Left lung (tissue), 10 donors: ENCODE results near the gene VSIG8. TPM values are rescaled to one million over a fixed set of nuclear protein-coding genes. Genes with fewer than 3 reads are reported as not detected.

Experiments
- ATAC-seq: fragments of 200-7000 bp; cut with Tn5 transposase; one replicate; pipeline ENCODE4 v1.9.1; 2020; ENCODE audit warnings: moderate library complexity
- DNase-seq, 4 donors: peaks; one replicate each; pipeline ENCODE4 v3.0.0-alpha.2; 2013 to 2020
- H3K27ac ChIP-seq, 2 donors: fragments of 200-600 bp; sonication (generic) in 1 of 2; one replicate each; pipeline versions ENCODE4 v1.5.0 to v1.8.0; 2020 to 2021
- H3K27me3 ChIP-seq, 2 donors: fragments of 200-600 bp; sonication (generic) in 1 of 2; one replicate each; pipeline versions ENCODE4 v1.5.0 to v1.8.0; 2020 to 2021
- H3K36me3 ChIP-seq, 2 donors: fragments of 200-600 bp; sonication (generic) in 1 of 2; one replicate each; pipeline versions ENCODE4 v1.5.0 to v1.8.0; 2020 to 2021
- H3K4me1 ChIP-seq, 2 donors: fragments of 200-600 bp; one replicate each; pipeline ENCODE4 v1.8.0; 2021
- H3K4me3 ChIP-seq, 2 donors: fragments of 200-600 bp; sonication (generic) in 1 of 2; one replicate each; pipeline versions ENCODE4 v1.5.0 to v1.8.0; 2020 to 2021; ENCODE audit warnings: mild to moderate bottlenecking in 1 of 2
- H3K9me3 ChIP-seq, 2 donors: fragments of 200-600 bp; sonication (generic) in 1 of 2; one replicate each; pipeline versions ENCODE4 v1.5.0 to v1.8.0; 2020 to 2021
- CTCF ChIP-seq, 2 donors: fragments of 200-600 bp; sonication (generic) in 1 of 2; IDR thresholded peaks; one replicate each; pipeline versions ENCODE4 v1.5.0 to v1.8.0; 2021; ENCODE audit warnings: antibody characterized with exemption in 2 of 2
- intact Hi-C, 2 donors: fragments of 100-400 bp; cut with DNase I; formaldehyde crosslinking; loops; one replicate each; pipeline versions ENCODE4 v1.11.2 to v1.14.2; 2022
- polyA plus RNA-seq, 6 donors: library from polyadenylated mRNA; unstranded; fragments of 120-200 nt; gene quantifications; one replicate each; pipeline ENCODE4 v1.2.1, GENCODE V29; 2013; ENCODE audit not compliant: insufficient read length in 6 of 6
- total RNA-seq, 2 donors: library from RNA; stranded (reverse); fragmentation: NEBNext Ultra II Directional; extraction: Animal tissue kit (Norgen Biotek cat#: 25700); gene quantifications; one replicate each; pipeline ENCODE4 v1.2.1, GENCODE V29; 2021
- donor health status: DM: no; HTN: yes; CAD: no.
- donor health status: DM: no; HTN: no; CAD: no.

Gene VSIG8
- total and polyA plus RNA-seq, 8 donors = 0.10 to 0.14 TPM; not detected in 6

GRCh38 chr1:159859767-159860322 lies 2.6 kb downstream of the VSIG8 start:
- H3K4me1 ChIP-seq = peaks cover 0 to 9% of the 10 kb centered on the region in 2 donors
- H3K27me3 ChIP-seq = no peaks in the 10 kb centered on the region
- ATAC-seq (no peak), DNase-seq (no peak)
- no peak overlapping the region for H3K4me3 ChIP-seq
- intact Hi-C loops = no loop called here
- no peaks in the 10 kb centered on the region for H3K36me3 ChIP-seq
- TF ChIP-seq CTCF (IDR thresholded peaks at IDR 0.05) = no peak
- no peaks in the 10 kb centered on the region for H3K9me3 ChIP-seq
- H3K27ac ChIP-seq = no peak overlapping the region

- Histone ChIP-seq H3K27ac (no peak overlapping the region), H3K36me3 (no peaks in the 10 kb centered on the region), H3K4me3 (no peak overlapping the region), H3K9me3 (no peaks in the 10 kb centered on the region), H3K4me1 (peaks cover 0 to 25% of the 10 kb centered on the region in 2 donors), H3K27me3 (no peaks in the 10 kb centered on the region)
- intact Hi-C loops = no loop called here
- no peak for TF ChIP-seq CTCF (IDR thresholded peaks at IDR 0.05)
- no peak for ATAC-seq
- DNase-seq = no peak
These were observed 4.6 kb downstream of the VSIG8 start for GRCh38 chr1:159857889-159858288.

- Histone ChIP-seq H3K4me3 (no peak overlapping the region), H3K4me1 (peaks cover 0 to 25% of the 10 kb centered on the region in 2 donors), H3K27me3 (no peaks in the 10 kb centered on the region), H3K9me3 (no peaks in the 10 kb centered on the region), H3K36me3 (no peaks in the 10 kb centered on the region), H3K27ac (no peak overlapping the region)
- DNase-seq (no peak), ATAC-seq (no peak)
- intact Hi-C loops = no loop called here
- TF ChIP-seq CTCF (IDR thresholded peaks at IDR 0.05) = no peak
These were observed 5.9 kb downstream of the VSIG8 start for GRCh38 chr1:159856576-159856975.

- H3K9me3 ChIP-seq = no peaks in the 10 kb centered on the region
- TF ChIP-seq CTCF (IDR thresholded peaks at IDR 0.05) = no peak
- intact Hi-C loops = no loop called here
These were observed 6.7 kb downstream of the VSIG8 start for GRCh38 chr1:159855709-159856108.

GRCh38 chr1:159854693-159855192 lies 7.7 kb downstream of the VSIG8 start:
- H3K27me3 ChIP-seq = no peaks in the 10 kb centered on the region
- ATAC-seq = peak; percentile 96
- H3K9me3 ChIP-seq = no peaks in the 10 kb centered on the region
- H3K4me3 ChIP-seq = peak overlapping the region; percentile 63 to 75
- intact Hi-C loops = no loop called here
- H3K4me1 ChIP-seq = peaks cover 0 to 32% of the 10 kb centered on the region in 2 donors
- H3K27ac ChIP-seq = peak overlapping the region; percentile 91 to 96
- peak in 1 of 2 donors; percentile 32 for TF ChIP-seq CTCF (IDR thresholded peaks at IDR 0.05)
- H3K36me3 ChIP-seq = no peaks in the 10 kb centered on the region
- peak; percentile 78 to 96 (median 90) for DNase-seq

More at GRCh38 chr1:159855709-159856108, 6.7 kb downstream of the VSIG8 start:
- Histone ChIP-seq H3K27me3 (no peaks in the 10 kb centered on the region), H3K27ac (no peak overlapping the region), H3K4me1 (peaks cover 0 to 25% of the 10 kb centered on the region in 2 donors), H3K36me3 (no peaks in the 10 kb centered on the region), H3K4me3 (no peak overlapping the region)
- no peak for ATAC-seq
- no peak for DNase-seq
